Activated T-cell treated with anti-CD3 and anti-CD28 coated beads for 1 hour (primary cell): ENCODE data around the gene CYS1.
"Not testable (repeated sequence)": the region's sequence is repeated elsewhere in the genome, so short reads cannot be mapped to it uniquely, and the experiment has no call there.

Source experiments
- DNase-seq: peaks from one replicate; pipeline ENCODE4 v3.0.0-alpha.2; 2020; ENCODE audit warnings: low read depth

CYS1 gene

GRCh38 chr2:10029875-10030223 lies 50.4 kb downstream of the CYS1 start:
- no peak for DNase-seq

DNA sequence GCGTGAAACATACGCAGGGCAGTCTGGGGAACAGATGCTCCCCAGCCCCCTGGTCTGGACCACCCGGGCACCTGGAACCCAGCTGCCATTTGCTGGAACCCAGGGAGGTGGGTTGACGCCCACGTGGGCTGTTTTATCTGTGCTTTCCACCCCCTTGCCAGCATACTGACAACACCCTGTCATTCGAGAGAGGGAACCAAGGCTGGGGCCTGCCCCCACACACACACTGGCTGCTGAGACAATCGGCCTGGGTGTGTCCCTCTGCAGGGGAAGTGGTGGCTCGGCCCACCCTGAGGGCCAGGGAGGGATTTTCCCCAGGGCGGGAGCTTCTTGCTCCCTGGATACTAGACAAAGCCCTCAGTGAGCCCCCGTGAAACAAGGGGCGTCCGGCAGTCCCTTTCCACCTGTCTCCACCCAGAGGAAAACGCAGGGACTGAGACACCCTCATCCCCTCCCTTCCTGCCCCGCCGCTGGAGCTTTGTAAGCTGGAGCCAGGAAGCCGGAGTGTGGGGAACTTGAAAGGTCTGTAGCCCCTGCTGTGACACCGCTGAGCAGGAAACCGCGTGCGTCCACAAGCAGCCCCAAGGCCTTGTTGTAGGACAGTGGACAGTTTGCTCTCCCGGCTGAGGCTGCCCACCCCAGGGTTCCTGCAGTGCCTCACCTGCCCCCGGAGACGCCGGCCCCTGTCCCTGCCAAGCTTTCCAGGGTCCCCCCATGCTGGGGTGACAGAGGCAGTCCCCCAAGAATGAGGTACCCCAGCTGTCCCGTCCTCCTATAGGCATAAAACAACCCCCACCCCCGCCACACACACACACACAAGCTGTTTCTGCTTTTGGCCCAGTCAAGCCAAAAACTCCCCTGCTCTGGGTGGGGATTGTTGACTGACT lies 51.0 kb downstream of the CYS1 start:
- DNase-seq, result peak; percentile 22

- no peak for DNase-seq
Measured at GRCh38 chr2:10028407-10028987, 51.7 kb downstream of the CYS1 start.

DNA sequence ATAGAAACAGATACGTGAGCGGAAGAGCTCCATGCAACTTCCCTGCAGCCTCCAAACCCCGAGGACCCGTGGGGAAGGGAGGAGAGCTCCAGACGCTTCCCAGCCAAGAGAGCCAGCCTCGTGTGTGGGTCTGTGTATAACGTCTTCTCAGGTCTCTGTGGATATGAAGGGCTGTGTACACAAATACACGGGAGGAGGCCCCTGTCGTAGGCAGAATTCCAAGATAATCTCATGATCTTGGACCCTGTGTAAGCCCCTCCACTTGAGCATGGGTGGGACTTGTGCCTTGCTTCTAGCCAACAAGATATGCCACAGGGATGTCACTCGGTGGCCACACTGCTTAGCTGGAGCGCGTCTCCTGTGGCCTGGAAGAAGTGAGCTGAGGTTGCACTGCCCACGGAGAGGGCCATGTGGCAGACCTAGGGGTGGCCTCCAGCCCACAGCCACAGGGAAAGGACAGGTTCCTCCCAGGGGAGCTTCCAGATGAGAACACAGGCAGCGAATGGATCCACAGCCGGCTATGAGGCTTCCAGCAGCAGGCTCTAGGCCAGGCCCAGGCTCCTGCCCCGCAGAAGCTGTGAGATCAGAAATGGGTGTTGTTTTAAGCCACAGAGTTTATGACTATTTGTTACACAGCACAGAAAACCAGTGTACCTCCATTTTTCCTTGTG lies 52.4 kb downstream of the CYS1 start:
- DNase-seq, result no peak

GRCh38 chr2:10026940-10027569 lies 53.2 kb downstream of the CYS1 start:
- no peak for DNase-seq

DNA sequence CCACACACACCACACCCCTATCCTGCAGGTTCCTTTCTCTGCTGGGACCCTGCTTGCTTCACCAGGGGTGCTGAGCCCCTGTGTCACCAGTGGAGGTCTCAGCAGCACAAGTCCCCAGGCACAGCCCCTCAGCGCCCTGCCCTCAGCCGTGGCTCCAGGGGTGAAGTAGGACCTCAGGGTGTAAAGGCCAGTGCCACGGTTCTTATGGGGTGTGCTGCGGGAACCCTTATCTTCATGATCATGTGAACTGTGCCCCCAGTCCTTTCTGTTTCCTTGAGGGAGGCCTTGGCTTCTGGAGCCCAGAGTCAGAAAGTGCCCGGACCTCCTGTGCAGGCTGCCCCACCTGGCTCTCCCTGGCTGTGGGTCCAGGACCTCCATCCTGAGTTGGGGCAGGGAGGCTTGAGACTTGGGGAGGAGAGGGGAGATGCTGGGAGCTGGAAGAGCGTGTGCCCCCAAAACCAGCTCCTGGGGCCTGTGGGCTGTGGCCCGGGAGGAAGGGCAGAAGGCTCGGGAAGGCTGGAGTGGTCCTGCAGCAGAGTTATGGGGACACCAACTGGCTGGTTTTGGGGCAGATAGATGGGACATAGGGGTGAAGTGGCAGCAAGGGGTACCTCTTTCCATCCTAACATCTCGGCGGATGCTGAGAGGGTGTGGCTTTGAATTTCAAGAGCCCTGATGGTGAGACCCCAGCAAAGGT lies 57.1 kb downstream of the CYS1 start:
- DNase-seq, result no peak

GRCh38 chr2:10022445-10022844 lies 57.8 kb downstream of the CYS1 start:
- no peak for DNase-seq

DNA sequence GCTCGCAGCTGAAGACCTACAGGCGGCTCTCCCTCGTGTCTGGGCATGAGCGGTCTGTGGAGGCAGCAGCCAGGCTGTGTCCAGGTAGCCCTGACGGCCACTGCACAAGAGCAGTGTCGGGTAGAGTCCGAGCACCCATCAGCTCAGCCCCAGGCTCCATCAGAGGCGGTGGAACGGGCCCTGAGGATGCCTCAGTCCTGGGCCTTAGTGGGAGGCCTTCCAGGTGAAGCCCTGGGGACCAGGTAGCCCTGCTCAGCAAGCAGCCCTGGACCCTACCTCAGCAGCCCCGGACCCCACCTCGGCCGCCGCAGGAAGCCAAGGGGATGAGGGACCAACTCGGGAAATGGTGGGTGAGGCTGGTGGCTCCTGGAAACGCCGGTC lies 58.2 kb downstream of the CYS1 start:
- DNase-seq, result no peak

GRCh38 chr2:10019602-10020400 lies 60.4 kb downstream of the CYS1 start:
- DNase-seq, result no peak

DNA sequence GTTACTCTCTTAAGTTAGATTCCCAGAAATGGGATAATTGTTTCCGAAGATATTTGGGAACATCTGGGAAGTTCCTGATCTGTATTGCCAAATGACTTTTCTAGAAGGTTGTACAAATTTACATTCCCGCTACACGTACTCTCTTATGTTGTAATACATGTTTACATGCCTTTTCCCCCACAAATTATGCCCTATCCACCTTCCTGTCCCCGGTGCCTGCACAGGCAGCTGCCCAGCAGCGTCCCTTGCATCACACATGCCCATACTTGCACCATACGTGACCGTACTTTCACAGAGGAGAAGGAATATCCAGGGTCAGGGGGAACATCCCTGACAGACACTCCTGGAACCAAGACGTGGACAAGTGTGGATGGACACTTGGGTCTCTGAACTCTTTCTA lies 61.0 kb downstream of the CYS1 start:
- no peak for DNase-seq

- no peak for DNase-seq
Measured at GRCh38 chr2:10017313-10017941, 62.8 kb downstream of the CYS1 start.

GRCh38 chr2:10016802-10017258 lies 63.4 kb downstream of the CYS1 start:
- no peak for DNase-seq

DNA sequence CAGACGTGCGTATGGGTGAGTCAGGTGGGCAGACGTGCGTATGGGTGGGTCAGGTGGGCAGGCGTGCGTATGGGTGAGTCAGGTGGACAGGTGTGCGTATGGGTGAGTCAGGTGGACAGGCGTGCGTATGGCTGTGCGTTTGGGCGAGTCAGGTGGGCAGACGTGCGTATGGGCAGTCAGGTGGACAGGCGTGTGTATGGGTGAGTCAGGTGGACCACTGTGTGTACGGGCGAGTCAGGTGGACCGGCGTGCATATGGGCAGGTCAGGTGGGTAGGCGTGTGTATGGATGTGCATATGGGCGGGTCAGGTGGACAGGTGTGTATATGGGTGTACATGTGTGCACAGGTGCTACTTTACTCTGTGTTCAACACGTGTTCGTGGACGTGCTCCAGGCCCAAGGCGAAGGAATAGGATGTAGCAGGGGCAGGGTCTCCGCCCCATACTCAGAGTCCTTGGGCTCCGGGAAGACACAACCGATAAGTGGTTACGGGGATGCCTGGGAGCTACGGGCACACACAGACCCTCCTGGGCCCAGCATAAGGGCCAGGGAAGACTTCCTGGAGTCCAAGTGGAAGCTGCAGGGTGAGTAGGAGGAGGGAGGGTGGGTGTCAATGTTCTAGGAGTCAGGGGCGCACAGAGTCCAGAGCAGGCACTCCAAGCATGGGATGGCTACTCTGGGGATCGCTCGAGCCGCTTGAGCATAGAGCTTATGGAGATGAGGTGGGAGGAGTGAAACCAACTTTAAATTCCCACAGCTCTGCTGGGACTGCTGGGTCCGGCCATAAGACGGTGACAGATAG lies 64.0 kb downstream of the CYS1 start:
- DNase-seq, result no peak

- not testable (repeated sequence) for DNase-seq
Measured at GRCh38 chr2:10015376-10015989, 64.7 kb downstream of the CYS1 start.

DNA sequence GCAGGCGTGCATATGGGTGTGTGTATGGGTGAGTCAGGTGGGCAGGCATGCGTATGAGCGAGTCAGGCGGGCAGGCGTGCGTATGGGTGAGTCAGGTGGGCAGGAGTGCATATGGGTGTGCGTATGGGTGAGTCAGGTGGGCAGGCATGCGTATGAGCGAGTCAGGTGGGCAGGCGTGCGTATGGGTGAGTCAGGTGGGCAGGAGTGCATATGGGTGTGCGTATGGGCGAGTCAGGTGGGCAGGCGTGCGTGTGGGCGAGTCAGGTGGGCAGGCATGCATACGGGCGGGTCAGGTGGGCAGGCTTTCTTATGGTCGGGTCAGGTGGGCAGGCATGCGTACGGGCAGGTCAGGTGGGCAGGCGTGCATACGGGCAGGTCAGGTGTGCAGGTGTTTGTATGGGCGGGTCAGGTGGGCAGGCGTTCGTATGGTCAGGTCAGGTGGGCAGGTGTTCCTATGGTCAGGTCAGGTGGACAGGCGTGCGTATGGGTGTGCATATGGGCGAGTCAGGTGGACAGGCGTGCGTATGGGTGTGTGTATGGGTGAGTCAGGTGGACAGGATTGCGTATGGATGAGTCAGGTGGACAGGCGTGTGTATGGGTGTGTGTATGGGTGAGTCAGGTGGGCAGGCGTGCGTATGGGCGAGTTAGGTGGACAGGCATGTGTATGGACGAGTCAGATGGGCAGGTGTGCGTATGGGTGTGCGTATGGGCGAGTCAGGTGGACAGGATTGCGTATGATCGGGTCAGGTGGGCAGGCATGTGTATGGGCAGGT lies 65.6 kb downstream of the CYS1 start:
- DNase-seq, result no peak

GRCh38 chr2:10013651-10014417 lies 66.4 kb downstream of the CYS1 start:
- DNase-seq, result not testable (repeated sequence)

DNA sequence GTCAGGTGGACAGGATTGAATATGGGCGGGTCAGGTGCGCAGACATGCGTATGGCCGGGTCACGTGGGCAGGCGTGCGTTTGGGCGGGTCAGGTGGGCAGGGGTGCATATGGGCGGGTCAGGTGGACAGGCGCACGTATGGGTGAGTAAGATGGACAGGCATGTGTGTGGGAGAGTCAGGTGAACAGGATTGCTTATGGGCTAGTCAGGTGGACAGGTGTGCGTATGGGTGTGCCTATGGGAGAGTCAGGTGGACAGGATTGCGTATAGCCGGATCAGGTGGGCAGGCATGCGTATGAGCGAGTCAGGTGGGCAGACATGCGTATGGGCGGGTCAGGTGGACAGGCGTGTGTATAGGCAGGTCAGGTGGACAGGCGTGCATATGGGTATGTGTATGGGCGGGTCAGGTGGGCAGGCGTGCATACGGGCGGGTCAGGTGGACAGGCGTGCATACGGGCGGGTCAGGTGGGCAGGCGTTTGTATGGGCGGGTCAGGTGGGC lies 67.2 kb downstream of the CYS1 start:
- DNase-seq, result no peak
